ENCODE measurements around the gene NDUFB11. TPM values are rescaled to one million over a fixed set of nuclear protein-coding genes. Genes with fewer than 3 reads are reported as not detected.

Gene NDUFB11
- total RNA-seq, 1 donor = 59.8 TPM

- peak in 2 of 3 donors; percentile 22 to 56 for DNase-seq (ENCODE audit: low read depth in 2 of 3, low spot score in 2 of 3)
These were observed 51.3 kb downstream of the NDUFB11 start for GRCh38 chrX:47093248-47093647.

Small RNA genes within 50 kb of the gene (small RNA-seq; reads per million reads assigned to genes)
- gene RNU12-2P = 0.20 reads per million

Other genes with a start within 250 kb of the NDUFB11 start
- 5.7 TPM for gene JADE3, start 232.3 kb downstream of the NDUFB11 start, total RNA-seq
- not detected for gene RGN, start 66.3 kb downstream of the NDUFB11 start, total RNA-seq
- gene RBM10, start 519 bp upstream of the NDUFB11 start, total RNA-seq = 80.8 TPM
- 224 TPM for gene UBA1, start 49.1 kb upstream of the NDUFB11 start, total RNA-seq
- 65.4 TPM for gene CDK16, start 74.0 kb upstream of the NDUFB11 start, total RNA-seq
- gene USP11, start 88.3 kb upstream of the NDUFB11 start, total RNA-seq = 110 TPM
- gene ZNF157, start 225.9 kb upstream of the NDUFB11 start, total RNA-seq = 0.54 TPM

Measured in hematopoietic multipotent progenitor cell (in vitro differentiated cells).